HepG2 (cell line): ENCODE measurements around the gene CCDC158. TPM values are rescaled to one million over a fixed set of nuclear protein-coding genes. Genes with fewer than 3 reads are reported as not detected.

Experiments
- ATAC-seq: fragments of 200-7000 bp; cut with Tn5 transposase; 3 replicates; pipeline ENCODE4 v1.9.1; 2020; ENCODE audit warnings: mild to moderate bottlenecking, moderate library complexity
- BruUV-seq: library from RNA; stranded (reverse); fragments of 400-500 nt; replicated peaks from 2 replicates; lab custom pipeline; 2021; lab: Mats Ljungman, UMichigan
- CTCF ChIA-PET: fragments of 300-600 bp; formaldehyde crosslinking; extraction: SDS; loops from one replicate; lab custom pipeline; 2021; ENCODE audit warnings: low total read pairs, inconsistent platforms, low intra/inter-chr PET ratio; lab: Yijun Ruan, JAX
- POLR2A ChIA-PET: fragments of 350-600 bp; sonication (Branson Sonifier 250); formaldehyde crosslinking; loops from one replicate; lab custom pipeline; 2020; ENCODE audit warnings: antibody characterized with exemption, inconsistent platforms; lab: Yijun Ruan, JAX
- DNase-seq: peaks from one replicate; pipeline ENCODE4 v3.0.0-alpha.2; 2015; ENCODE audit warnings: low spot score
- FAIRE-seq: peaks from 3 replicates; lab custom pipeline; 2011; peaks lifted over from hg19 to GRCh38; lab: Jason Lieb, UNC
- H2AFZ ChIP-seq: one replicate; pipeline ENCODE4 v1.6.1; 2011; ENCODE audit warnings: low read length, inconsistent platforms
- H3K27ac ChIP-seq: fragments of 300-600 bp; 3 replicates; pipeline ENCODE4 v1.8.0; 2011; ENCODE audit warnings: mixed run types, mild to moderate bottlenecking, mixed read lengths, low read length, inconsistent platforms; ENCODE audit not compliant: insufficient read depth; ENCODE audit errors: extremely low read length
- H3K27me3 ChIP-seq, 2 experiments: fragments of 200-600 bp in 1 of 2; 2 replicates in 1 of 2; 3 replicates in 1 of 2; pipeline versions ENCODE4 v1.6.0 to v1.8.0; 2011; ENCODE audit warnings: low read length in 2 of 2, mild to moderate bottlenecking in 2 of 2, moderate library complexity in 2 of 2, inconsistent platforms in 1 of 2; ENCODE audit not compliant: insufficient read depth in 2 of 2, control insufficient read depth in 1 of 2
- H3K36me3 ChIP-seq, 2 experiments: fragments of 200-600 bp in 1 of 2; replicated peaks in 1 of 2; 2 replicates in 1 of 2; 3 replicates in 1 of 2; pipeline versions ENCODE4 v1.5.1 to v1.8.0; 2011; ENCODE audit warnings: low read length in 2 of 2, inconsistent platforms in 1 of 2; ENCODE audit not compliant: insufficient read depth in 2 of 2, control insufficient read depth in 1 of 2
- H3K4me1 ChIP-seq: 2 replicates; pipeline ENCODE4 v1.5.1; 2012; ENCODE audit warnings: low read length, inconsistent platforms; ENCODE audit not compliant: insufficient read depth
- H3K4me2 ChIP-seq: 2 replicates; pipeline ENCODE4 v1.6.0; 2011; ENCODE audit warnings: low read depth, low read length, inconsistent platforms
- H3K4me3 ChIP-seq, 3 experiments: fragments of 200-600 bp in 1 of 3; sonication (generic), shearing (Covaris generic) in 1 of 3; replicated peaks in 1 of 3; 2 replicates each; pipeline ENCODE4 v1.5.1; 2011 to 2016; ENCODE audit warnings: low read length in 3 of 3, inconsistent platforms in 2 of 3, low read depth in 2 of 3, mild to moderate bottlenecking in 2 of 3, control low read depth in 1 of 3, mixed read lengths in 1 of 3; ENCODE audit not compliant: insufficient read depth in 1 of 3
- H3K79me2 ChIP-seq: one replicate; pipeline ENCODE4 v1.6.1; 2011; ENCODE audit warnings: low read length, inconsistent platforms; ENCODE audit not compliant: insufficient read depth
- H3K9ac ChIP-seq: 2 replicates; pipeline ENCODE4 v1.6.0; 2011; ENCODE audit warnings: mild to moderate bottlenecking, low read depth, low read length, inconsistent platforms; ENCODE audit not compliant: insufficient read depth
- H3K9me3 ChIP-seq: 2 replicates; pipeline ENCODE4 v1.5.1; 2012; ENCODE audit warnings: mild to moderate bottlenecking, low read length
- H4K20me1 ChIP-seq: 2 replicates; pipeline ENCODE4 v1.6.0; 2011; ENCODE audit warnings: inconsistent platforms, mild to moderate bottlenecking, low read length, moderate library complexity; ENCODE audit not compliant: insufficient read depth
- MAFK ChIP-seq, 2 experiments: IDR thresholded peaks in 1 of 2; conservative IDR thresholded peaks in 1 of 2; 2 replicates each; pipeline ENCODE4 v1.6.1; 2011; ENCODE audit warnings: improper control_type of control experiment in 2 of 2, low read length in 2 of 2
- TP53 ChIP-seq: sonication (generic); formaldehyde crosslinking; conservative IDR thresholded peaks from 2 replicates; pipeline ENCODE4 v1.4.0; 2020; ENCODE audit warnings: missing genetic modification reagents
- ZFAT ChIP-seq: sonication (generic); formaldehyde crosslinking; conservative IDR thresholded peaks from 2 replicates; pipeline ENCODE4 v1.8.1; 2023; ENCODE audit warnings: missing genetic modification reagents, inconsistent platforms
- ZFP1 ChIP-seq: IDR thresholded peaks from 2 replicates; pipeline ENCODE4 v1.6.1; 2016
- ZNF317 ChIP-seq: sonication (generic); formaldehyde crosslinking; IDR thresholded peaks from 2 replicates; pipeline ENCODE4 v1.5.0; 2020; ENCODE audit warnings: mild to moderate bottlenecking, missing genetic modification reagents
- ZNF329 ChIP-seq: sonication (generic); formaldehyde crosslinking; IDR thresholded peaks from 2 replicates; pipeline ENCODE4 v1.9.0; 2021; ENCODE audit warnings: low read depth, mild to moderate bottlenecking, missing genetic modification reagents
- ZNF441 ChIP-seq: sonication (generic); formaldehyde crosslinking; IDR thresholded peaks from 2 replicates; pipeline ENCODE4 v1.7.0; 2021; ENCODE audit warnings: missing genetic modification reagents, borderline replicate concordance
- WGBS: methylation state at CpG from one replicate; pipeline ENCODE4 v1.1.6; 2017; ENCODE audit warnings: low lambda C conversion rate; 5-methylcytosine and 5-hydroxymethylcytosine counted together
- in situ Hi-C: cut with HindIII; loops from 2 replicates; pipeline ENCODE4 v1.10.0; 2017; ENCODE audit warnings: low pct_unique_long_range_greater_than_20kb; ENCODE audit not compliant: extremely low pct_ligation_motif_present
- intact Hi-C: fragments of 100-400 bp; cut with micrococcal nuclease; formaldehyde crosslinking; loops from one replicate; pipeline ENCODE4 v1.10.0; 2022; ENCODE audit not compliant: unreplicated experiment
- polyA plus RNA-seq, 8 experiments: library from polyadenylated mRNA; depleted of rRNA in 3 of 8; stranded (reverse) in 7 of 8; unstranded in 1 of 8; fragments of >200 nt; fragmentation: Illumina TruSeq in 4 of 8; extraction: Trizol in 4 of 8; gene quantifications; 2 replicates each; pipeline versions ENCODE4 v1.2.1 to v1.2.3, GENCODE V29; 2011 to 2016; ENCODE audit warnings: low read depth in 4 of 8, missing spikeins in 1 of 8, mixed read lengths in 1 of 8; ENCODE audit not compliant: insufficient read depth in 1 of 8
- total RNA-seq, 5 experiments: library from RNA; depleted of rRNA; stranded (reverse); fragments of >200 nt; fragmentation: Illumina TruSeq; extraction: Trizol; gene quantifications; 2 replicates each; pipeline ENCODE4 v1.2.3, GENCODE V29; 2016; ENCODE audit warnings: low read depth in 1 of 5
- TF ChIP-seq, protein P1 (sequence below): sonication (generic); formaldehyde crosslinking; IDR thresholded peaks from 2 replicates; pipeline ENCODE4 v1.4.0; 2020; ENCODE audit warnings: mild to moderate bottlenecking, missing genetic modification reagents
- TF ChIP-seq, protein P2 (sequence below): sonication (generic); formaldehyde crosslinking; IDR thresholded peaks from 2 replicates; pipeline ENCODE4 v1.8.1; 2023; ENCODE audit warnings: mild to moderate bottlenecking, missing genetic modification reagents
- TF ChIP-seq, protein P3 (sequence below), 2 experiments: sonication (generic) in 1 of 2; formaldehyde crosslinking in 1 of 2; IDR thresholded peaks; 2 replicates each; pipeline versions ENCODE4 v1.4.0 to v1.6.1; 2016 to 2020; ENCODE audit warnings: borderline replicate concordance in 1 of 2, low read depth in 1 of 2, mild to moderate bottlenecking in 1 of 2, missing genetic modification reagents in 1 of 2

The CCDC158 gene
- total and polyA plus RNA-seq, 2 of the 13 experiments (the other 11 are each of a cell fraction or from before 2014, with no cell fraction given) = not detected

DNA sequence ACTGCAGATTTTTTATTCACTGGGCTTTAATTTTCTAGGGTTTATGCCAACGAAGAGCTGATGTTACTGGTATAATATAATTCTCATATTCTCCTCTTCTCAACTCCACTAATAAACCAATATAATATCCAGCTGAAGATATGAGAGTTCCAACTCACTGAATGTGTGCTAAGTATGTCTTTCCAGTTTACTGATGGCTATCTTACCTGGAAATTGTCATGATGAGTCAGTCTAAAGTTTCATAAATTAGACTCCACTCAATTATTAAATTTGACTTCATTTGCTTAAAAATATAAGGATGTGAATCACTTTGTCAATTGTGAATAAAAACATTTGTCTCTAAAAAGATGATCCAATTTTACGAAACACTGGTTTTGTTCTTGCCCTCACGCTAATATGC, 86.1 kb downstream of the CCDC158 start:
- DNase-seq (no peak), FAIRE-seq (no peak), ATAC-seq (no peak)
- H3K36me3 ChIP-seq = no peaks in the 10 kb centered on the region
- TF ChIP-seq TP53 = no peak
- no TSS peak for BruUV-seq
- H2AFZ ChIP-seq = no peak overlapping the region
- no peak overlapping the region for H3K27ac ChIP-seq
- H3K9ac ChIP-seq = no peak overlapping the region
- H3K9me3 ChIP-seq = no peaks in the 10 kb centered on the region
- peaks cover 13% of the 10 kb centered on the region; the same call in 1 of the 2 replicates for H3K4me1 ChIP-seq
- CTCF ChIA-PET = no interaction called here
- no peak overlapping the region for H3K4me2 ChIP-seq
- no peaks in the 10 kb centered on the region for H3K79me2 ChIP-seq
- H4K20me1 ChIP-seq = no peaks in the 10 kb centered on the region
- POLR2A ChIA-PET = no interaction called here
- WGBS = 63% methylated on average over 3 of the region's 3 CpGs
- intact Hi-C loops = no loop called here
- in situ Hi-C loops = no loop called here
- H3K27me3 ChIP-seq = no peaks in the 10 kb centered on the region
- no peak overlapping the region for H3K4me3 ChIP-seq

DNA sequence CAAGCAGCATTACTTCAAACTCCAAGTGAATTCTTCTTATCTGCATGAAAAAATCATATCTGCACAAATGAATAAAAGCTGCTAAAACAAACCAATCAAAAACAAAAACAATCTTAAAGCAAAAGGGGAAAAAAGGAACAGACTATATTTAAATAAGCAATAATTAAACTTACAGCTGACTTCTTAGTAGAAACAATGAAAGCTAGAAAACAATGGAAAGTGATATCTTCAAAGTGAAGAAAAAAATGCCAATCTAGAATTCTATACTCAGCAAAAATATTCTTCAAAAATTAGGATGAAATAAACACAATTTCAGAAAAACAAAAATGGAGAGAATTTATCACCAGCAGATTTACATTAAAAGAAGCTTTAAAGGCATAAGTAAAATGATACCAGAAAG, 94.4 kb downstream of the CCDC158 start:
- no peak for TF ChIP-seq ZNF441 (CRISPR knock-in tag)
- TF ChIP-seq, protein P1, sequence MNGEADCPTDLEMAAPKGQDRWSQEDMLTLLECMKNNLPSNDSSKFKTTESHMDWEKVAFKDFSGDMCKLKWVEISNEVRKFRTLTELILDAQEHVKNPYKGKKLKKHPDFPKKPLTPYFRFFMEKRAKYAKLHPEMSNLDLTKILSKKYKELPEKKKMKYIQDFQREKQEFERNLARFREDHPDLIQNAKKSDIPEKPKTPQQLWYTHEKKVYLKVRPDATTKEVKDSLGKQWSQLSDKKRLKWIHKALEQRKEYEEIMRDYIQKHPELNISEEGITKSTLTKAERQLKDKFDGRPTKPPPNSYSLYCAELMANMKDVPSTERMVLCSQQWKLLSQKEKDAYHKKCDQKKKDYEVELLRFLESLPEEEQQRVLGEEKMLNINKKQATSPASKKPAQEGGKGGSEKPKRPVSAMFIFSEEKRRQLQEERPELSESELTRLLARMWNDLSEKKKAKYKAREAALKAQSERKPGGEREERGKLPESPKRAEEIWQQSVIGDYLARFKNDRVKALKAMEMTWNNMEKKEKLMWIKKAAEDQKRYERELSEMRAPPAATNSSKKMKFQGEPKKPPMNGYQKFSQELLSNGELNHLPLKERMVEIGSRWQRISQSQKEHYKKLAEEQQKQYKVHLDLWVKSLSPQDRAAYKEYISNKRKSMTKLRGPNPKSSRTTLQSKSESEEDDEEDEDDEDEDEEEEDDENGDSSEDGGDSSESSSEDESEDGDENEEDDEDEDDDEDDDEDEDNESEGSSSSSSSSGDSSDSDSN (CRISPR knock-in tag) = no peak
- peak in 1 of 2 experiments; percentile 16; a peak in 1 of 4 replicates for TF ChIP-seq MAFK (conservative IDR thresholded peaks at IDR 0.05 in 1 of 2, IDR thresholded peaks at IDR 0.05 in 1 of 2; ENCODE audit: low read length in 2 of 2)
- TF ChIP-seq, protein P2, sequence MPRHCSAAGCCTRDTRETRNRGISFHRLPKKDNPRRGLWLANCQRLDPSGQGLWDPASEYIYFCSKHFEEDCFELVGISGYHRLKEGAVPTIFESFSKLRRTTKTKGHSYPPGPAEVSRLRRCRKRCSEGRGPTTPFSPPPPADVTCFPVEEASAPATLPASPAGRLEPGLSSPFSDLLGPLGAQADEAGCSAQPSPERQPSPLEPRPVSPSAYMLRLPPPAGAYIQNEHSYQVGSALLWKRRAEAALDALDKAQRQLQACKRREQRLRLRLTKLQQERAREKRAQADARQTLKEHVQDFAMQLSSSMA = no peak
- TF ChIP-seq, protein P3, sequence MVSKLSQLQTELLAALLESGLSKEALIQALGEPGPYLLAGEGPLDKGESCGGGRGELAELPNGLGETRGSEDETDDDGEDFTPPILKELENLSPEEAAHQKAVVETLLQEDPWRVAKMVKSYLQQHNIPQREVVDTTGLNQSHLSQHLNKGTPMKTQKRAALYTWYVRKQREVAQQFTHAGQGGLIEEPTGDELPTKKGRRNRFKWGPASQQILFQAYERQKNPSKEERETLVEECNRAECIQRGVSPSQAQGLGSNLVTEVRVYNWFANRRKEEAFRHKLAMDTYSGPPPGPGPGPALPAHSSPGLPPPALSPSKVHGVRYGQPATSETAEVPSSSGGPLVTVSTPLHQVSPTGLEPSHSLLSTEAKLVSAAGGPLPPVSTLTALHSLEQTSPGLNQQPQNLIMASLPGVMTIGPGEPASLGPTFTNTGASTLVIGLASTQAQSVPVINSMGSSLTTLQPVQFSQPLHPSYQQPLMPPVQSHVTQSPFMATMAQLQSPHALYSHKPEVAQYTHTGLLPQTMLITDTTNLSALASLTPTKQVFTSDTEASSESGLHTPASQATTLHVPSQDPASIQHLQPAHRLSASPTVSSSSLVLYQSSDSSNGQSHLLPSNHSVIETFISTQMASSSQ (IDR thresholded peaks at IDR 0.05; ENCODE audit: low read depth) = no peak
- TF ChIP-seq, protein P3 (CRISPR knock-in tag; IDR thresholded peaks at IDR 0.05; ENCODE audit: borderline replicate concordance) = no peak
- no peak for TF ChIP-seq ZFP1 (CRISPR knock-in tag)
- no peak for TF ChIP-seq ZFAT (CRISPR knock-in tag)
- peak; percentile 98 for TF ChIP-seq ZNF317 (CRISPR knock-in tag)
- no peak for TF ChIP-seq ZNF329 (CRISPR knock-in tag)
- ChIA-PET CTCF (no interaction called here), POLR2A (no interaction called here)
- DNase-seq (no peak), FAIRE-seq (no peak), ATAC-seq (no peak)
- BruUV-seq = no TSS peak
- H3K4me2 ChIP-seq = no peak overlapping the region
- intact Hi-C loops = no loop called here
- H3K79me2 ChIP-seq = no peaks in the 10 kb centered on the region
- H3K9me3 ChIP-seq = peaks cover 19% of the 10 kb centered on the region
- no peak overlapping the region for H3K9ac ChIP-seq
- H3K4me3 ChIP-seq = no peak overlapping the region
- no peak overlapping the region for H2AFZ ChIP-seq
- H3K27ac ChIP-seq = no peak overlapping the region
- no peaks in the 10 kb centered on the region for H3K4me1 ChIP-seq
- H4K20me1 ChIP-seq = no peaks in the 10 kb centered on the region
- no peaks in the 10 kb centered on the region for H3K36me3 ChIP-seq
- in situ Hi-C loops = no loop called here
- H3K27me3 ChIP-seq = no peaks in the 10 kb centered on the region
